HG03558 (cell line): Measurements from ENCODE around the gene SRRM2.

Experiments used
- ATAC-seq: cut with Tn5 transposase; IDR thresholded peaks from one replicate; pipeline ENCODE4 v1.9.1; 2021; ENCODE audit warnings: moderate number of reproducible peaks; ENCODE audit not compliant: unreplicated experiment; ENCODE audit errors: extremely low read depth

SRRM2 gene

DNA sequence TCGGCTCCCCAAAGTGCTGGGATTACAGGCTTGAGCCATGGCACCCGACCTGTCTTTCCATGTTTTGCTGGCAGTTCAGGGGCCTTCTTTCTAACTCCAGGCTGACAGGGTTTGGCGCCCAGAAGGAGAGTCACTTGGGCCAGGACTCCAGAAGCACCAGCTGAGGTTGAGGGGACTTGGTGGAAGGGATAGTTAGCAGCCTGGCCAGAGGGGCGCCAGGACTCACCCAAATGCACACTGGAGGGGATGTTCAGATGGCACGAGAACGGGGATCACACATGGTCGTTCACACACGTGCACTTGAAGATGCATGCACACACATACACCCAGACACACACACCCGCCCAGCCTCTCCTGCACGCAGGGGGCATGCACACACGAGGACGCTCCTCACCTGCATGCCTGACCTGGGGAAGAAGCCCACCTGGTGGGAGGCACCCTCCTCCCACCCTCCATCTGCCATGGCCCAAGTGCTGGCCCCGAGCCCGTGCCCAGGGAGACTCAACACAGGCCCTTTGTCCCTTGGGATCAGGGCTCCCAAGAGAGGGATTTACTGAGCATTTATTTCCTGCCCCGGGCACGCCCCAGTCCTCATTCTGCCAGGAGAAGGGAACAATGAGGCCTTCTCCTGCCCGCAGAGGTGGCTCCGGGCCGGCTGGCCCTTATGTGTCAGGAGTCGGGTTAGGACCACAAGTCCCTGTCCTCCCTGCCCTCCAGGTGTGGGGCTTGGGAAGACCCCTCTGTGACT is 62.3 kb downstream of the SRRM2 start:
- ATAC-seq = no peak

GRCh38 chr16:2815299-2815771 is 62.9 kb downstream of the SRRM2 start:
- no peak for ATAC-seq

- ATAC-seq = no peak
These were observed 64.4 kb downstream of the SRRM2 start, which contains the start of gene PRSS21 for GRCh38 chr16:2816751-2817339. Gene PRSS21 (plus strand): TSS chr16:2817237. CDS start chr16:2817269, 32 bp downstream.

- ATAC-seq = no peak
These were observed 65.2 kb downstream of the SRRM2 start for GRCh38 chr16:2817340-2818271.

DNA sequence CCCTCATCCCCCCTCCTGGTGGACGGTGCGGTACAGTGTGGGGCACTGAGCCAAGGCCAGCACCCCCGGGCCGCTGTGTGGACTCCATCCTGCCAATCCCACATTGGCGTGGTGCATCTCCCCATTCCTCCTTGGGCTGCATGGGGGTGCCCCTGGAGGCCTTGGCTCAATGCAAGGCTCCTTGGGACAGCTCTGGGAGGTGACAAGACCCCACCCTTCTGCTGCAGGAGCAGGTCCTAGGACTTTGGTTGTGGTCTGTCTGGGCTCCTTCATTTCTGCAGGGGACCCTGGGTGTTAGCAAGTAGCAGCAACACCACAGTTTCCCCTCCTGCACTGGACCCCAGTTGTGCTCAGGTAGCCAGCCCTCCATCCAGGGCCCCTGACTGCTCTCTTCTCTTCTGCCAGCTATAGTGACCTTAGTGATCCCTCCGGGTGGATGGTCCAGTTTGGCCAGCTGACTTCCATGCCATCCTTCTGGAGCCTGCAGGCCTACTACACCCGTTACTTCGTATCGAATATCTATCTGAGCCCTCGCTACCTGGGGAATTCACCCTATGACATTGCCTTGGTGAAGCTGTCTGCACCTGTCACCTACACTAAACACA is 65.9 kb downstream of the SRRM2 start:
- ATAC-seq = no peak

DNA sequence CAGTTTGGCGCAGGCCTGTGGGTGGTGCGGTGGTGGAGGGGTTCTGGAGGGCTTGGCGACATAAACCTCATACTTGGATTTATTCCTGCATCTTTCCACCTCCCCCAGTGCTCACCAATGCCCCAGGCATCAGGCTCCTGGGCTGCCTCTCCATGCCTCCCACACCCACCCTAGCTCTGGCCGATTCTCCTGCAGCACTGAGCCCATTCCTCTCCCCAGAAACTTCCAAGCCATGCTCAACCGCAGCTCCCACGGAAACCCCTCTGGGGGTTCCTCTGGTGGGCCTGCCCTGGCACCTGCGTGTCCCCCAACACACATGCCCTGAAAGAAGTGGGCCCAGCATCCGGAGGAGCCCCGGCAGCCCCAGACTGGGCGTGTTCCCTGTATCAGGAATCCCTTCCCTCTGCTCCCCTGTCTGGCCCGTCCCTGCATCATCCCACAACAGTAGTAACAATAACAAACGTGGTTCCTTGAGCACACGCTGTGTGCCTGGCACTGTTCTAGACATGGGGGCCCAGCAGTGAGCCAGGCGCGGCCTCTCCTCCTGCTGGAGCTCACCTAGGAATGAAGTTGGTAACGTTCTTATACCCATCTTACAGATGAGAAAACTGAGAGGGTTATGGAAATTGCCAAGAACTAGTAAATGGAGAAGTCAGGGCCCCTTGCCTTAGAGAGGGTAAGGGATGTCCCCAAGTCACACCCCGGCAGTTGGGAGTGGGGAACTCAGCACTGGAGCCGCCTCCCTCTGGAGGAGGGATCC is 66.9 kb downstream of the SRRM2 start:
- ATAC-seq = no peak

- no peak for ATAC-seq
These were observed 67.7 kb downstream of the SRRM2 start for GRCh38 chr16:2819939-2820835.
